Measurements from ENCODE around the gene VPS37D. TPM values are rescaled to one million over a fixed set of nuclear protein-coding genes. Genes with fewer than 3 reads are reported as not detected.
"Not testable (repeated sequence)": the region's sequence is repeated elsewhere in the genome, so short reads cannot be mapped to it uniquely, and the experiment has no call there.

VPS37D gene
- polyA plus RNA-seq, 1 of the 3 experiments (the other 2 are of a cell fraction) = 7.4 TPM

DNA sequence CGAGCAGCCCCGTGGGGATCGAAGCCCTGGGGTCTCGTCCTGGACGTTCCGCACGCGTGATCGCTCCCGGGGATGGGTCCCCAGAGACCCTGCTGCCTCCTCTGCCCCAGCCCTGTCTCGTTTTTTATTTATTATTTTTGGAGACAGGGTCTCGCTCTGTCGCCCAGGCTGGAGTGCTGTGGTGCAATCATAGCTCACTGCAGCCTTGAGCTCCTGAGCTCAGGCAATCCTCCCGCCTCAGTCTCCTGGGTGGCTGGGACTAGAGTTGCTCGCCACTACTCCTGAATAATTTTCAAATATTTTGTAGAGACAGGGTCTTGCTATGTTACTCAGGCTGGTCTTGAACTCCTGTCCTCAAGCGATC, 52.2 kb downstream of the VPS37D start:
- ChIA-PET CTCF (interaction anchor here (0.6 to 8.6 kb wide), 12 partner anchors 9 to 255 kb away, joined by 3 to 326 read pairs (median 5); partner anchors contain the start of genes ABHD11, MLXIPL and VPS37D), POLR2A (interaction anchor here (0.7 to 1.2 kb wide), 3 partner anchors 21 to 197 kb away, joined by 3 to 6 read pairs (median 5); partner anchors contain the start of genes BAZ1B and TBL2)
- DNase-seq = no peak
- H3K27ac ChIP-seq (ENCODE audit: low read depth in 2 of 2, low read length in 1 of 2) = no peak overlapping the region
- peaks cover 35% of the 10 kb centered on the region for H4K20me1 ChIP-seq (ENCODE audit: insufficient read depth)
- H3K4me3 ChIP-seq (ENCODE audit: low read depth in 2 of 2, low read length in 1 of 2) = peak overlapping the region; percentile 45 to 50; a peak in 2 of 4 replicates
- peak overlapping the region; percentile 83 for H3K4me2 ChIP-seq
- H3K4me1 ChIP-seq (ENCODE audit: control insufficient read depth in 1 of 2, insufficient read depth in 2 of 2, low read depth in 1 of 2, low read length in 1 of 2) = peaks cover 23 to 32% of the 10 kb centered on the region in 2 experiments; a peak in 3 of 4 replicates
- 12% methylated on average over 14 of the region's 16 CpGs for WGBS (ENCODE audit: low lambda C conversion rate)
- H3K27me3 ChIP-seq (ENCODE audit: insufficient read depth) = no peaks in the 10 kb centered on the region
- no peaks in the 10 kb centered on the region for H3K9me2 ChIP-seq
- no peak for TF ChIP-seq ELF1 (IDR thresholded peaks at IDR 0.05)
- TF ChIP-seq, protein P1, sequence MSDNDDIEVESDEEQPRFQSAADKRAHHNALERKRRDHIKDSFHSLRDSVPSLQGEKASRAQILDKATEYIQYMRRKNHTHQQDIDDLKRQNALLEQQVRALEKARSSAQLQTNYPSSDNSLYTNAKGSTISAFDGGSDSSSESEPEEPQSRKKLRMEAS (IDR thresholded peaks at IDR 0.05; ENCODE audit: low read depth) = 0 out of 2 replicates have a peak, but pooled peaks have one; percentile 0
- peaks cover 44% of the 10 kb centered on the region for H3K79me2 ChIP-seq (ENCODE audit: insufficient read depth)
- H3F3A ChIP-seq (replicated peaks; ENCODE audit: insufficient read depth) = peaks cover 28% of the 10 kb centered on the region
- no peaks in the 10 kb centered on the region for H3K9me3 ChIP-seq
- peak overlapping the region; percentile 25; the same call in 1 of the 2 replicates for H3K9ac ChIP-seq
- H2AFZ ChIP-seq (ENCODE audit: low read depth) = peak overlapping the region; percentile 66; the same call in 1 of the 2 replicates
- peaks cover 0 to 14% of the 10 kb centered on the region in 2 experiments for H3K36me3 ChIP-seq (replicated peaks in 1 of 2; ENCODE audit: control insufficient read depth in 1 of 2, insufficient read depth in 2 of 2, low read length in 1 of 2)

DNA sequence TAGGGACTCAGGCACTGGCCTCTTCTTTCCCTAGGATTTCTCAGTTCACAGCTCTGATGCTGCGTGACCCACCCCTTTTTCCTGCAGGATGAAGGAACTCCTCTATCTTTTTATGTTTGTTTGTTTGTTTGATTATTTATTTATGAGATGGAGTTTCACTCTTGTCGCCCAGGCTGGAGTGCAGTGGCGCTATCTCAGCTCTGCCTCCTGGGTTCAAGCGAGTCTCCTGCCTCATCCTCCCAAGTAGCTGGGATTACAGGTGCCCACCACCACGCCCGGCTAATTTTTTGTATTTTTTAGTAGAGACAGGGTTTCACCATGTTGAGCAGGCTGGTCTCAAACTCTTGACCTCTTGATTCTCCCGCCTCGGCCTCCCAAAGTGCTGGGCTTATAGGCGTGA, 52.8 kb downstream of the VPS37D start:
- H3K9me3 ChIP-seq; DNase-seq; H3K36me3 ChIP-seq (replicated peaks in 1 of 2; ENCODE audit: control insufficient read depth in 1 of 2, insufficient read depth in 2 of 2, low read length in 1 of 2); H3K27ac ChIP-seq (ENCODE audit: low read depth in 2 of 2, low read length in 1 of 2); H3K4me3 ChIP-seq (ENCODE audit: low read depth in 2 of 2, low read length in 1 of 2); H3K4me2 ChIP-seq; H3K27me3 ChIP-seq (ENCODE audit: insufficient read depth); H2AFZ ChIP-seq (ENCODE audit: low read depth); H3K9me2 ChIP-seq; H3K9ac ChIP-seq; POLR2A ChIA-PET: not testable (repeated sequence)
- Histone ChIP-seq H3F3A (replicated peaks; ENCODE audit: insufficient read depth) (peaks cover 22% of the 10 kb centered on the region), H4K20me1 (ENCODE audit: insufficient read depth) (peaks cover 28% of the 10 kb centered on the region), H3K4me1 (ENCODE audit: control insufficient read depth in 1 of 2, insufficient read depth in 2 of 2, low read depth in 1 of 2, low read length in 1 of 2) (peaks cover 23 to 25% of the 10 kb centered on the region in 2 experiments; a peak in 3 of 4 replicates), H3K79me2 (ENCODE audit: insufficient read depth) (peaks cover 38% of the 10 kb centered on the region)
- 98% methylated on average over 9 of the region's 9 CpGs for WGBS (ENCODE audit: low lambda C conversion rate)
- CTCF ChIA-PET = interaction anchor here (0.9 to 8.6 kb wide), 11 partner anchors 9 to 114 kb away, joined by 3 to 326 read pairs (median 6); partner anchors contain the start of genes ABHD11, MLXIPL and VPS37D

DNA sequence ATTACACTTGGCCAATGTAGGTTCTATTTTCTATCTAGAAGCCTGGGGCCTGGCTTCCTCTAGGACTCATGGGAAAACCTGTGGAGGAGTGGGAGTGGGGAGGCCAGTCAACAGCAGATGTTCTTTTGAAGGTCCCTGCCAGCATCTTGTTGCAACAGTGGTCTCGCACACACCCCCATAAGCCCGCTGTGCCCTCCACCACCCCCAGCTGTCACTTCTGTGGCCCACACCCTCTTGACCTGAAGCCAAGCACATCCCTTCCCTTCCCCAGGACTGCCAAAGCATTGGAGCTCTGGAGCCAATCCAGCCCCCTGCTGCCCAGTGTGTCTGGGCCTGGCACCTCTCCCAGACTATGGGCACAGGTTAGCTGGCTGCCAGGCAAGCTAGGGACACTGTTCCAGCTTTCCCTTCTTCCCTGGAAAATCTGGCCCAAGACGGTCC, 53.8 kb downstream of the VPS37D start:
- peaks cover 17 to 23% of the 10 kb centered on the region in 2 experiments; a peak in 3 of 4 replicates for H3K4me1 ChIP-seq (ENCODE audit: control insufficient read depth in 1 of 2, insufficient read depth in 2 of 2, low read depth in 1 of 2, low read length in 1 of 2)
- peaks cover 18% of the 10 kb centered on the region for H4K20me1 ChIP-seq (ENCODE audit: insufficient read depth)
- H3K36me3 ChIP-seq (replicated peaks in 1 of 2; ENCODE audit: control insufficient read depth in 1 of 2, insufficient read depth in 2 of 2, low read length in 1 of 2) = peaks cover 0 to 3% of the 10 kb centered on the region in 2 experiments
- ChIA-PET POLR2A (interaction anchor here (1.1 kb wide), 1 partner anchor 13 kb away, joined by 5 read pairs; no protein-coding TSS in a partner anchor), CTCF (interaction anchor here (1.0 to 8.6 kb wide), 5 partner anchors 10 to 134 kb away, joined by 3 to 326 read pairs (median 10); partner anchors contain the start of gene ABHD11)
- no peak overlapping the region; a peak in 1 of 4 replicates for H3K27ac ChIP-seq (ENCODE audit: low read depth in 2 of 2, low read length in 1 of 2)
- no peaks in the 10 kb centered on the region for H3K9me2 ChIP-seq
- WGBS (ENCODE audit: low lambda C conversion rate) = 91% methylated on average over 2 of the region's 3 CpGs
- H3F3A ChIP-seq (replicated peaks; ENCODE audit: insufficient read depth) = peaks cover 15% of the 10 kb centered on the region
- no peaks in the 10 kb centered on the region for H3K9me3 ChIP-seq
- peak; percentile 25 for DNase-seq
- H3K4me2 ChIP-seq = peak overlapping the region; percentile 20; the same call in 1 of the 2 replicates
- peaks cover 30% of the 10 kb centered on the region for H3K79me2 ChIP-seq (ENCODE audit: insufficient read depth)
- H2AFZ ChIP-seq (ENCODE audit: low read depth) = no peak overlapping the region
- H3K27me3 ChIP-seq (ENCODE audit: insufficient read depth) = no peaks in the 10 kb centered on the region
- H3K4me3 ChIP-seq (ENCODE audit: low read depth in 2 of 2, low read length in 1 of 2) = no peak overlapping the region
- no peak overlapping the region for H3K9ac ChIP-seq
- TF ChIP-seq SMC3 (IDR thresholded peaks at IDR 0.05; ENCODE audit: low read depth, low read length) (0 out of 2 replicates have a peak, but pooled peaks have one; percentile 16), RFX5 (IDR thresholded peaks at IDR 0.05; ENCODE audit: low read length) (no peak), MXI1 (IDR thresholded peaks at IDR 0.05; ENCODE audit: low read depth, low read length) (no peak), RCOR1 (IDR thresholded peaks at IDR 0.05; ENCODE audit: low read length) (no peak), FOXJ3 (CRISPR knock-in tag; IDR thresholded peaks at IDR 0.05) (no peak), REST (IDR thresholded peaks at IDR 0.05; ENCODE audit: low read depth, low read length) (no peak), ELF1 (IDR thresholded peaks at IDR 0.05) (no peak), GABPA (IDR thresholded peaks at IDR 0.05; ENCODE audit: low read depth) (no peak), NFIC (IDR thresholded peaks at IDR 0.05; ENCODE audit: borderline replicate concordance) (peak; percentile 56), GATA2 (CRISPR knock-in tag; IDR thresholded peaks at IDR 0.05) (no peak), TCF12 (IDR thresholded peaks at IDR 0.05) (0 out of 2 replicates have a peak, but pooled peaks have one; percentile 33), CTCF (IDR thresholded peaks at IDR 0.05) (no peak), CHD2 (IDR thresholded peaks at IDR 0.05; ENCODE audit: low read length, partially characterized antibody) (no peak)

Measured in SK-N-SH (cell line).